ENCODE results near the gene NMNAT1. TPM values are rescaled to one million over a fixed set of nuclear protein-coding genes. Genes with fewer than 3 reads are reported as not detected.

NMNAT1 gene
- total and polyA plus RNA-seq, 2 of the 8 experiments (the other 6 are each of a cell fraction or from before 2014, with no cell fraction given): 2.0 to 2.5 TPM

DNA sequence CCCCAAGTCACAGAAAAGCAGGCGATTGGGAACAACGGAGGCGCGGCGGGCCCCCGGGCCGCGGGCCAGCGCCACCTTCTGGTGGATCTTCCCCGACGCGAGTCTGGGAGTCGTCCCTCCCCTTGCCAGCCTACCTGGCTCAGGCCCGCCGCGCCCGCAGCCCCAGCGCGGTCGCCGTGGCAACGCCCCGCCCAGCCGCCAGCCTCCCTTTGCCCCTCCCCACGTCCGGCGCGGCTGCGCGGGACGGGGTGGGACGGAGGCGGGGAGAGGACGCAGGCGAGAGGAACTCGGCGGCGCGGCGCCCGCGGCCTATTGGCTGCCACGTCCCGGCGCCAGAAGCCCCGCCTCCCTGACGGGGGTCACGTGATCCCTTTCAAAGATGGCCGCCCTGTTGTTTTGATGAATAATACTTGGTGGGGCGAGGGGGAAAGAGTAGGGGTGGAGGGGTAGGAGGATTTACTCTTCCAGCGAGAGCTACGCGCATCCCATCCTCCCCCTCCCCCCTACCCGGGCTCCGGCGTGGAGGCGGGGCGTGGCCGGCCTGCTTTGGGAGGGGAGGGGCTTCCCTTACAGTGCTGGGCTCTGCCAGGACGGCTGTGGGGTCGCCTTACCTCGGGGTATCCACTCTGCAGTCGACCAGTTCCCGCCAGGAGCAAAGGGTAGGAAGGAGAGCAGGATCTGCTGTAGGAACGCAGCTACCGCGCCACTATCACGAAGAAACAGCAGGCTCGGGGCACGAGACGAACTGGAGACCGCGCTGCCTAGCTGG, 89.5 kb downstream of the NMNAT1 start, which contains the start of gene UBE4B (continued):
- TF ChIP-seq, protein P1, sequence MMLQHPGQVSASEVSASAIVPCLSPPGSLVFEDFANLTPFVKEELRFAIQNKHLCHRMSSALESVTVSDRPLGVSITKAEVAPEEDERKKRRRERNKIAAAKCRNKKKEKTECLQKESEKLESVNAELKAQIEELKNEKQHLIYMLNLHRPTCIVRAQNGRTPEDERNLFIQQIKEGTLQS (IDR thresholded peaks at IDR 0.05; ENCODE audit: insufficient read depth, low read depth, low read length): peak; percentile 48; the same call in 1 of the 2 replicates
- TF ChIP-seq EGR1 (IDR thresholded peaks at IDR 0.05; ENCODE audit: borderline replicate concordance, low read depth, low read length) (no peak), FOSL1 (IDR thresholded peaks at IDR 0.05; ENCODE audit: insufficient read depth, low read depth, low read length) (no peak), RAD21 (IDR thresholded peaks at IDR 0.05 in 1 of 2, conservative IDR thresholded peaks at IDR 0.05 in 1 of 2; ENCODE audit: low read depth in 2 of 2, low read length in 2 of 2) (peak; percentile 72 to 74), CREB1 (IDR thresholded peaks at IDR 0.05) (peak; percentile 49), KDM4A (IDR thresholded peaks at IDR 0.05; ENCODE audit: low read depth, low read length, severe bottlenecking) (peak; percentile 24), SIN3A (conservative IDR thresholded peaks at IDR 0.05 in 1 of 2, IDR thresholded peaks at IDR 0.05 in 1 of 2; ENCODE audit: low read depth in 1 of 2, low read length in 2 of 2) (peak in 1 of 2 experiments; percentile 85; a peak in 2 of 4 replicates), E2F6 (IDR thresholded peaks at IDR 0.05) (peak; percentile 55), CEBPB (IDR thresholded peaks at IDR 0.05; ENCODE audit: low read depth, low read length) (0 out of 2 replicates have a peak, but pooled peaks have one; percentile 22), TBP (IDR thresholded peaks at IDR 0.05; ENCODE audit: low read depth, low read length) (peak; percentile 75), RNF2 (IDR thresholded peaks at IDR 0.05; ENCODE audit: borderline replicate concordance, low read depth, low read length, missing control alignments, poor library complexity, severe bottlenecking) (no peak), NANOG (IDR thresholded peaks at IDR 0.05; ENCODE audit: insufficient read depth, low read depth, low read length, poor library complexity, severe bottlenecking) (peak; percentile 6), HDAC2 (IDR thresholded peaks at IDR 0.05; ENCODE audit: borderline replicate concordance in 1 of 2, low read depth in 2 of 2, low read length in 2 of 2) (peak in 1 of 2 experiments; percentile 15; a peak in 1 of 4 replicates), POLR2A (IDR thresholded peaks at IDR 0.05; ENCODE audit: control extremely low read depth in 1 of 2, low read depth in 2 of 2, low read length in 2 of 2) (peak; percentile 68 to 87), SRF (IDR thresholded peaks at IDR 0.05; ENCODE audit: low read depth, low read length) (0 out of 2 replicates have a peak, but pooled peaks have one; percentile 14)

Data from H1 (cell line).